GM08714 (cell line): ENCODE data around the gene GRAMD4.
"Not testable (repeated sequence)": the region's sequence is repeated elsewhere in the genome, so short reads cannot be mapped to it uniquely, and the experiment has no call there.

ENCODE experiments used
- H3K4me3 ChIP-seq: fragments of 200-500 bp; sonication (Bioruptor generic); 2 replicates; pipeline ENCODE4 v1.5.1; 2014; ENCODE audit warnings: mild to moderate bottlenecking, low read length, inconsistent platforms
- ZNF274 ChIP-seq: IDR thresholded peaks from 2 replicates; pipeline ENCODE4 v1.6.1; 2012; ENCODE audit warnings: mild to moderate bottlenecking, low read depth, low read length

The GRAMD4 gene

DNA sequence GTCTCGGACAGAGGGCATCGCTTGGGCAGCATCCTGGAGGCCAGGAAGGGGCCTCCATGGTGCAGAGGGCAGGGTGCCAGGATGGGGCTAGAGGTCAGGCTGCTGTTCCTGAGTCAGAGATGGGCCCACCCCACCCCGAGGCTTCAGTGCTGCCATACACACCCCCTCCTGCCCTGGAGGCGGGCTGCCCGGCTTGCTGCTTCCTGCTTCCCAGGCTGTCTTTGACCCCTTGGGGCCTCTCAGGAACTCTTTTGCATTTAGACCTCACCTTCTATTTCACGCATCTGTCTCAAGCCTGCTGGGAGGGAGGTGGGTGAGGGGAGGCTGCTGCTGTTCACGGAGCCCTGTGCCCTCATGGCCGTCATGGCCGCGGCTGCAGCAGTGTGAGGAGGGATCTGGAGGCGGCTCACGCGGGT, 6.6 kb upstream of the GRAMD4 start:
- TF ChIP-seq ZNF274 = no peak
- peak overlapping the region; percentile 56; the same call in 1 of the 2 replicates for H3K4me3 ChIP-seq

DNA sequence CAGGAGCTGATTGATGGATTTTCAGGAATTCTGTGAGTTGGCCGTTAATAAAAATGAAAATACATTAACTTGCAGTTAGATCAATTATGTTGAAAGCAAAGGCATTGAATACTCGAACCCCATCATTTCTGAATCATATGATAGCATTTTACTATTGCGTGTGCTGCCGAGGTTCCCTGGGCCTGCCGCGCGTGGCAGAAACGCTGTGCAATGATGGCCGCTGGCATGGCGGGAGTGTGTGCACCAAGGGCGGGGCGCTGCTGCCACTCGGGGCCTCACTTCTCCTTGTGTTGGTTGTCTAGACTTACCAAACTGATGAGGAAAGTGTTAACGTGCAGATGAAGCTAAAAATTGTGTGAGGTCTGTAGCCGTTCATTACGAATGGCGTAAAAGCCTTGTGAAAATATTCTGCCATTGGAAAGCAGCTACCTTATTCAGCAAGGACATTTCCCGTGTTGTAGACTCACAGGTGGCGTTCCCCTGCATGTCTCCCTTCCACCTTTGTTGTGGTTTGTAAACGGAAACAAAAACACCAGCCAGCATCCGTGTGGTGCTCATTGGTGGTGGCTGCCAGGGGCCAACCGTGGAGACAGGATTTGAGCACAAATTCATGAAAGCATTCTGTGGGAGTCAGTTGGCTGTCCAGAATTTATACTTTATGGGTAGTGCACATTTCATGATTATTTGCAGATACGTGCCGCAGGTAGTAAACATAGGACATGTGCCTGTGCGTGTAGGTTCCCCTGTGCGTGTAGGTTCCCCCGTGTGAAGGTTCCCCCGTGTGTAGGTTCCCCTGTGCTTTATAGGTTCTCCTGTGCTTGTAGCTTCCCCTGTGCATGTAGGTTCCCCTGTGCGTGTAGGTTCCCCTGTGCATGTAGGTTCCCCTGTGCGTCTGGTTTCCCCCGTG, 5.9 kb upstream of the GRAMD4 start:
- peak overlapping the region; percentile 56; the same call in 1 of the 2 replicates for H3K4me3 ChIP-seq
- TF ChIP-seq ZNF274 = no peak

DNA sequence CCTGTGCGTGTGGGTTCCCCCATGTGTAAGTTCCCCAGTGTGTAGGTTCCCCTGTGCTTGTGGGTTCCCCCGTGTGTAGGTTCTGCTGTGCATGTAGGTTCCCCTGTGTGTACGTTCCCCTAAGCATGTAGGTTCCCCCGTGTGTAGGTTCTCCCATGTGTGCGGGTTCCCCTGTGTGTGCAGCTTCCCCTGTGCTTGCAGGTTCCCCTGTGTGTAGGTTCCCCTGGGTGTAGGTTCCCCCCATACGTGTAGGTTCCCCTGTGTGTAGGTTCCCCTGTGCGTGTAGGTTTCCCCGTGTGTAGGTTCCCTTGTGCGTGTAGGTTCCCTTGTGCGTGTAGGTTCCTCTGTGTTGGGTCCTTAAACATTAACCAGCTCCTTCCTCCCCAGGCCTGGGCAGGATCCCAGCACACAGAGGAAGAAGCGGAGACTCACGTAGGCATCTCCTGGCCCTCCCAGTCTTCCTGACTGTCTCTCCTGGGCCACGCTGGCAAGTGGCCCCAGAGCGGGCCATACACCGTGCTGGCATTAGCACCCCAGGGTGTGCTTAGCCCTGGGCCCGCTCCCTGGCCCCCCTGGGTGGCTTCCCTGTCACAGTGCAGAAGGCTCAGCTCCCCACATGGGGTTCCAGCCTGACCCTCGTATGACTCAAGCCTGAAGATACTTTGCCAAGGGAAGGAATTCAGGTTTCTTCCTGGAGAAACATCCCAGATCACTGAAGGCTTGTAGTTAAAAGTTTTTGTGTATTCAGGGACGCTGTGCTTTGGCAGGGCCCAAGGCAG, 2.8 kb upstream of the GRAMD4 start:
- no peak overlapping the region for H3K4me3 ChIP-seq
- TF ChIP-seq ZNF274 = no peak

DNA sequence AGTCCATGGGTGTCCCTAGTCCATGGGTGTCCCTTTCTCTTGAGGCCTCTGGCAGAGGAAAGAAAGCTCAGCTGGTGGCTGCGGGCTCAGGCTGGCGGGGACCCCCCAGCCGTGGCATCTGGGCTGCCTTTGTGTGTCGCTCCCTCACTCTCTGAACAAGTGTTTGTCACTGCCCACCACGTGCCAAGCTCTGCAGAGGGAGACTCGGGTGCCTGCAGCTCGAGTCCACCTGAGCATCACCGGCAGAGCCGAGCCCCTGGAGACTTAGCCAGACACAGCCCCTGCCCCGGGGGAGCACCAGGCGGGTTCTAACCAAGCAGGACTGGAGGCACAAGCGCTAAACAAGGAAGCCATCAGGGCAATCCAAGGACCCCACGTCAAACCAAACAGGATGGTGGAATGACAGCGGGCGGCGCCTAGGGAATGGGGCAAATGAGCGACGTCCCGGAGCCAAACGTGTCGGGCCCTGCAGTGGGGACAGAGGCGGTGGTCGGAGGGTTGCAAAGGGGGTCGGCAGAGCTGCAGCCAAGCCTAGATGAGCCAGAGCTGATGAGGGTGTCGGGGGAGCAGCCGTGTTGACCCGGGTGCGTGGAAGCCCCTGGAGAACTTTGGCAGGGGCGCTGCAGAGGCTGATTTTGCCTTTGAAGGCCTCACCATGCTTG, 2.1 kb upstream of the GRAMD4 start:
- H3K4me3 ChIP-seq = no peak overlapping the region
- no peak for TF ChIP-seq ZNF274

DNA sequence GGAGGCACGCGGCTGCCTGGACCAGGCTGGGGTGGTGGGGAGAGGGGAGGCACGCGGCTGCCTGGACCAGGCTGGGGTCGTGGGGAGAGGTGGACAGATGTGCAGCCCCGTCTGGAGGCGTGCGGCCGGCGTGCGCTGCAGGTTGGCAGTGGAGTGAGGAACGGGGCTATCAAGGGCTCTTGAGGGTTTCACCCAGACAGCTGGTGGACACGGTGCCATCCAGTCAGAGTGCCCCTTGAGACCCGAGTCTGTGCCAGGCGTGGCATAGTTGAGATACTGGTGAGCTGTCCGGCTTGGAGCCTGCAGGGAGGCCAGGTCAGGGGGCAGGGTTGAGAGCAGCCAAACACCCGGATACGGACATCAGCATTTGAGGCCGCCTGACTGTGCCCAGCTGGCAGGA, 1.5 kb upstream of the GRAMD4 start:
- TF ChIP-seq ZNF274 = no peak
- H3K4me3 ChIP-seq = no peak overlapping the region

DNA sequence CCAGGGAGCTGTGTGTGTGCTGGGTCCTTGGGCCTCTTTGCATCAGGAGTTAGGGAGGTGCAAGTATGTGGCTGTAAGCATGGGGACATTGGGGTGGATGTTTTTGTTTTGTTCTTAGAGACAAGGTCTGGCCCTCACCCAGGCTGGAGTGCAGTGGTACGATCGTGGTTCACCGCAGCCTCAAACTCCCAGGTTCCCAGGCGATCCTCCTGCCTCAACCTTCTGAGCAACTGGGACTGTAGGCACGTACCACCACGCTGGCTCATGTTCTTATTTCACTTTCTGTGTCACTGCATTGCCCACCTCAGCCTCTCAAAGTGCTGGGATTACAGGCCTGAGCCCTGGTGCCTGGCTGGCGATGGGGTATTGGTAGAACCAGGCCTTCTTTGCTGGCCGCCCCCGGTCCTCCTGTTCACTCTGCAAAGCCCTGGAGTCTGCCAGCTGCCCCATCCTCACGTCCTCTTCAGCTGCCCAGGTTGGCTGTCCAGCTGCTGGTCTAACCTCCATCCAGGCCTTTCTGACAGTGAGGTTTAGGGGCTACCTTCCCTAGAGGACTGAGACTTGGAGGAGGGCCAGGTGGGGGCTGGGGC, 851 bp upstream of the GRAMD4 start:
- H3K4me3 ChIP-seq = no peak overlapping the region

DNA sequence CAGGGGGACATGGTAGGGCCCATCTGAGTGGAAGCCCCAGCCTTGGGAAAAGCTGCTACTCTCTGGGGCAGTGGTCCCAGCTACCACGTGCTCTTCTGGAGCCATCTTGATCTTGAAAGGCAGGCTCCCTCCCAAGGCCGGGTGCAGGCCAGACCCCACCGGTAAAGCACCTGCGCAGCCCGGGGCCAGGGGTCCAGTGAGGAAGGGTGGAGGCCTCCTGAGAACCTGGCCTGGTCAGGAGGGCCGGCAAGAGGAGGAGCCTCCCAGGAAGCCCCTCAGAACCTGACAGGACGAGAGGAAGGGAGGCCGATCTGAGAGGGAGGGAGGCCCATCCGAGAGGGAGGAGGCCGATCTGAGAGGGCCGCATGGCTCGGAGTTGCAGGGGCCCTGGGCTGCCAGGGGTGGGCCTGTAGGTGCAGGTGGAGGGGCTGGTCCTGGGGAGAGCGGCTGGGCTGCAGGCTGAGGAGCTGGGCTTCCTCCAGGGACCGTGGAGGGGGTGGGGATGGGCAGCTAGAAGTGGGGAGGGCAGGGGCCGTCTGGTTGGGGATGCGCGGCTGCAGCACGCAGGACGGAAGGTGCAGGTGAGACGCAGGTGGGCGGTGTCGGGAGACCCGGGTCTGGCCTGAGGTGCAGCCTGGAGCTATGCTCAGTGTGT, 529 bp downstream of the GRAMD4 start:
- H3K4me3 ChIP-seq = no peak overlapping the region
- no peak for TF ChIP-seq ZNF274

More for the DNA sequence above, 851 bp upstream of the GRAMD4 start:
- TF ChIP-seq ZNF274 = no peak

DNA sequence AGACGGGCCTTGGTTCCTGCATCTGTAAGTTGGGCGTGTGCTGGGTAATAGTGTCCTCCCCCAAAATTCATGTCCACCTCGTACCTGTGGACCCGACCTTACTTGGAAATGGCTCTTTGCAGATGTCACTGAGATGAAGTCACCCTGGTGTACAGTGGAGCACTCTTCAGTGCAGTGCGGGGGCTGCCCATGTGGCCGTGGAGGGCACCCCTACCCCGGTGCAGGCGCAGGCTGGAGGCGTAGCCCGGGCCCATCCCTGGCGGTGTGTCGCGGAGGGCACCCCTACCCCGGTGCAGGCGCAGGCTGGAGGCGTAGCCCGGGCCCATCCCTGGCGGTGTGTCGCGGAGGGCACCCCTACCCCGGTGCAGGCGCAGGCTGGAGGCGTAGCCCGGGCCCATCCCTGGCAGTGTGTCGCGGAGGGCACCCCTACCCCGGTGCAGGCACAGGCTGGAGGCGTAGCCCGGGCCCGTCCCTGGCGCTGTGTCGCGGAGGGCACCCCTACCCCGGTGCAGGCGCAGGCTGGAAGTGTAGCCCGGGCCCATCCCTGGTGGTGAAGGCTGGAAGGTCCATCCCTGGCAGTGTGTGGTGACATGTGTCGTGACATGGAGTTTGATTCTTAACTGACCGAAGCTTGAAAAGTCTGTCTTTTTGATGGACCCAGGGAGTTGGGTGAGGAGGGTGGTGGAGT, 1.2 kb downstream of the GRAMD4 start:
- H3K4me3 ChIP-seq = not testable (repeated sequence)

DNA sequence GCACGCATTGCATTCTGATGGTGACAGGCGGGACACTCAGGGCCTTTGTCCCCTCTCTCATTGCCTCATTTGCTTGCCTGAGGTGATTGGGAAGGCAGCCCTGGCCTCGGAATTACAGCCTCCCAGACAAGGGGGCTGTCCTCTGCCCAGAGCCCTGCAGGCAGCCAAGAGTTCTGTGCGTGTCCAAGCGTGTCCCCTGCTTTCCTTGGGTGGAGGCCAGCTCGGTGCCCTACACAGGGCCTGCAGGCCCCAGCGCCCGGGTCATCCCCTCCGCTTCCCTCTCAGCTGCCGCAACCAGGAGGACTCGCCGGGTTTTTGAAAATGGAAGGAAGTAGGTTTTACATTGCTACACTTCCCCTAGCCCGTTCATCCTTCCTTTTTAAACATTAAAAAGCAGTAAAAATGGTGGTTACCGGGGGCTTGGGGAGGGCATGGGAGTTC, 1.9 kb downstream of the GRAMD4 start:
- no peak overlapping the region; the same call in 1 of the 2 replicates for H3K4me3 ChIP-seq
- no peak for TF ChIP-seq ZNF274

DNA sequence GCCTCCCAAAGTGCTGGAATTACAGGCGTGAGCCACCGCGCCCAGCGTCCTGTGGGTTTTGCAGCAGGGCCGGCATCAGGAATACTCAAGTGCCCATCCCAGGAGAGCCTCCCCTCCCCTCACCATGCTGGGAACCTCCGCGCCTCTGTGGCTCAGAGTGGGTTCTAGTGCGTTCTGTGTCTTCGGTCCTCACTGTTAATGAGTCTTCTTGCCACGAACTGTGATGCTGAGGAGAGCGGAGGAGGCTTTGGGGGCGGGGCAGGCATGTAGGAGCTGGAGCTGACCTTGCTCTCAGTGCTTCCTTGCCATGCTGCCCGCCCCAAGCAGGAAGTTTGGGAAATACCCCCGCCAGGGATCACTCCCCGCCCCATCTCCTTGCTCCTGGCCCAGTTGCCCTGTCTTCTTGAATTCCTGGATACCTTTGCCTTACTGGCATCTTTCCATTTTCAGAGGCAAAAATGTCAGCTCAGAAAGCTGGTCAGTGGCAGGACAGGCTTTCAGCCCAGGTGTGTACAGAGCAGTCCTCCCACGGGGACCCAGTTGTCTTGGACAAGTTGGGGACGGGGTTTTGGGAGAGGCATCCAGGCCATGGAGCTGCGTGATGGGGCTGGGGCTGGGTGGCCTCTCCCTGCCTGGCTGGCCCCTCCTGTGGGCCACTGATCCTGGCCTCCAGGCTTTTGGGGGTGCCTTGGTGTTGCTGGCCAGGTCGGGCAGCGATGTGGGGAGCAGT, 5.1 kb downstream of the GRAMD4 start:
- no peak for TF ChIP-seq ZNF274
- no peak overlapping the region for H3K4me3 ChIP-seq

DNA sequence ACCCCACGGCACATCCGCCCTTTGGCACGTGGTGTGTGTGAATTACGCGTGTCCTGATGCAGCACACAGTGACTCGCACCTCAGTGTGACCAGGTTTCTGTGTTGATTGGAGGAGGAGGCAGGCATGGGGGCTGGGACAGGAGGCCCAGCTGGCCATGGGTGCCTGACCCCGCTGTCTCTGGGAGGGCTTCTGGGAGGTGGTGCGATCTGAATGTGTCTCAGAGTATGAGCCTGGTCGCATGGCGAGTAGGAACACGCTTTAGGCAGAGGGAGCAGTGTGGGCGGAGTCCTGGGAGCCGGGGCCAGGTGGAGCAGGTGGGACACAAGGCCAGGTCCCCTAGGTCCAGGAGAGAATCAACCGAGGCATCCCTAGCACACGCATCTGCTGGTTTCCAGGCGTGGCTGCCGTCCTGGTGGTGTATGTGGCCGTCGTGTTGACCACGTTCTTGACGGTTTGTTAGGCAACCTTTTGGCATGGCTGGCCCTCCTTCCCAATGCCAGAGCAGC, 5.7 kb downstream of the GRAMD4 start:
- no peak for TF ChIP-seq ZNF274
- H3K4me3 ChIP-seq = no peak overlapping the region

DNA sequence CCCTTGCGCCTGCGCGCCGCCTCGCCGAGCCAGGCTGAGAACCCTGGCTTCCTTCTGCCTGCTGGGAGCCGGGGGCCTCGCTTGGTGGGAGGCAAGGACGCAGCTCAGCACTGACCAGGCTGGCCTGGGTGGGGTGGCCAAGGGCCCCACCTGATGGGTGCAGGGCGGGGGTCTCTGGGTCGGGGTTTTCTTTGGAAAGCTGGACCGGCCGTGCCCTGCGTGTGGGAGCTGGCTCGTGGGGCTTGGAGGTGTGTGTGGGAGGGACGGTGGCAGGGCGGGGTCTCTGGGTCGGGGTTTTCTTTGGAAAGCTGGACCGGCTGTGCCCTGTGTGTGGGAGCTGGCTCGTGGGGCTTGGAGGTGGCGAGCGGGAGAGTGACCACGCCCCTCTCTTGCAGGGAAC, 6.2 kb downstream of the GRAMD4 start:
- TF ChIP-seq ZNF274 = no peak
- H3K4me3 ChIP-seq = no peak overlapping the region
